GM23338 (cell line): Measurements from ENCODE around the gene MESP1. TPM values are rescaled to one million over a fixed set of nuclear protein-coding genes. Genes with fewer than 3 reads are reported as not detected.

Experiments used
- ATAC-seq: fragments of 200-7000 bp; cut with Tn5 transposase; 3 replicates; pipeline ENCODE4 v1.9.1; 2020
- DNase-seq: peaks from one replicate; pipeline ENCODE4 v3.0.0-alpha.2; 2015; ENCODE audit warnings: low spot score
- H2AFZ ChIP-seq: fragments of 200-600 bp; sonication (generic); 2 replicates; pipeline ENCODE4 v1.8.0; 2016; ENCODE audit warnings: antibody characterized with exemption, mild to moderate bottlenecking, moderate library complexity
- H3F3A ChIP-seq: fragments of 200-600 bp; sonication (generic); replicated peaks from 2 replicates; pipeline ENCODE4 v1.8.0; 2017; ENCODE audit warnings: antibody characterized with exemption, mixed run types, low read depth
- H3K27ac ChIP-seq: fragments of 200-600 bp; sonication (generic); 2 replicates; pipeline ENCODE4 v1.6.1; 2016; ENCODE audit warnings: low read depth
- H3K27me3 ChIP-seq: fragments of 200-600 bp; sonication (generic); 2 replicates; pipeline ENCODE4 v1.8.0; 2016; ENCODE audit warnings: mild to moderate bottlenecking, mixed run types, moderate library complexity; ENCODE audit not compliant: insufficient read depth
- H3K36me3 ChIP-seq: fragments of 200-600 bp; sonication (generic); 2 replicates; pipeline ENCODE4 v1.8.0; 2016; ENCODE audit warnings: mild to moderate bottlenecking; ENCODE audit not compliant: insufficient read depth
- H3K4me1 ChIP-seq: fragments of 200-600 bp; sonication (generic); 2 replicates; pipeline ENCODE4 v1.8.0; 2016; ENCODE audit warnings: mild to moderate bottlenecking, moderate library complexity; ENCODE audit not compliant: insufficient read depth
- H3K4me2 ChIP-seq: fragments of 200-600 bp; sonication (generic); 2 replicates; pipeline ENCODE4 v1.7.1; 2017; ENCODE audit warnings: mixed run types
- H3K4me3 ChIP-seq: fragments of 200-600 bp; sonication (generic); 2 replicates; pipeline ENCODE4 v1.6.1; 2016; ENCODE audit warnings: mixed run types
- H3K79me2 ChIP-seq: fragments of 200-600 bp; sonication (generic); replicated peaks from 2 replicates; pipeline ENCODE4 v1.8.0; 2017; ENCODE audit warnings: mild to moderate bottlenecking; ENCODE audit not compliant: insufficient read depth
- H3K9me2 ChIP-seq: fragments of 200-600 bp; sonication (generic); 2 replicates; pipeline ENCODE4 v1.8.0; 2017; ENCODE audit not compliant: insufficient read depth
- H4K20me1 ChIP-seq: fragments of 200-600 bp; sonication (generic); replicated peaks from 2 replicates; pipeline ENCODE4 v1.8.0; 2017; ENCODE audit warnings: mild to moderate bottlenecking; ENCODE audit not compliant: insufficient read depth
- H3K27ac Mint-ChIP-seq: 2 replicates; pipeline ENCODE4 v1.8.0; 2020; ENCODE audit warnings: inconsistent platforms, mild to moderate bottlenecking, moderate library complexity, mixed read lengths
- H3K27me3 Mint-ChIP-seq: 3 replicates; pipeline ENCODE4 v1.8.0; 2022; ENCODE audit warnings: low read depth, mild to moderate bottlenecking, moderate library complexity, mixed read lengths, inconsistent platforms; ENCODE audit not compliant: insufficient read depth, poor library complexity
- H3K36me3 Mint-ChIP-seq: 3 replicates; pipeline ENCODE4 v1.8.0; 2021; ENCODE audit warnings: low read depth, mild to moderate bottlenecking, inconsistent platforms, moderate library complexity, mixed read lengths
- H3K4me1 Mint-ChIP-seq: 3 replicates; pipeline ENCODE4 v1.8.0; 2020; ENCODE audit warnings: mild to moderate bottlenecking, inconsistent platforms, mixed read lengths
- H3K4me3 Mint-ChIP-seq: 3 replicates; pipeline ENCODE4 v1.8.0; 2021; ENCODE audit warnings: moderate library complexity, mild to moderate bottlenecking, inconsistent platforms, mixed read lengths
- H3K9me3 Mint-ChIP-seq: 3 replicates; pipeline ENCODE4 v1.8.0; 2020; ENCODE audit warnings: moderate library complexity, mild to moderate bottlenecking, inconsistent platforms, mixed read lengths
- CTCF ChIP-seq, 2 experiments: fragments of 200-600 bp in 1 of 2; sonication (generic) in 1 of 2; conservative IDR thresholded peaks; 2 replicates each; pipeline versions ENCODE4 v1.5.1 to v1.6.1; 2016 to 2017; ENCODE audit warnings: antibody characterized with exemption in 2 of 2, low read depth in 2 of 2, mild to moderate bottlenecking in 2 of 2, moderate library complexity in 1 of 2
- ETS1 ChIP-seq: IDR thresholded peaks from 2 replicates; pipeline ENCODE4 v1.6.1; 2016; ENCODE audit warnings: antibody characterized with exemption
- EZH2 ChIP-seq: fragments of 200-600 bp; sonication (generic); IDR thresholded peaks from one replicate; pipeline ENCODE4 v1.8.0; 2017; ENCODE audit warnings: antibody characterized with exemption, mild to moderate bottlenecking, low read depth; ENCODE audit not compliant: unreplicated experiment
- EZH2phosphoT487 ChIP-seq: fragments of 200-600 bp; sonication (generic); IDR thresholded peaks from one replicate; pipeline ENCODE4 v1.8.1; 2018; ENCODE audit warnings: antibody characterized with exemption; ENCODE audit not compliant: unreplicated experiment
- JUNB ChIP-seq: IDR thresholded peaks from one replicate; pipeline ENCODE4 v1.6.1; 2016; ENCODE audit warnings: antibody characterized with exemption; ENCODE audit not compliant: unreplicated experiment
- NANOG ChIP-seq: IDR thresholded peaks from 2 replicates; pipeline ENCODE4 v1.6.1; 2016; ENCODE audit warnings: antibody characterized with exemption, borderline replicate concordance
- REST ChIP-seq: IDR thresholded peaks from one replicate; pipeline ENCODE4 v1.6.1; 2018; ENCODE audit warnings: antibody characterized with exemption; ENCODE audit not compliant: unreplicated experiment
- ZNF114 ChIP-seq: fragments of 250-450 bp; sonication (Bioruptor Pico); IDR thresholded peaks from 2 replicates; pipeline ENCODE4 v1.5.0; 2020; ENCODE audit warnings: mild to moderate bottlenecking, moderate library complexity
- polyA plus RNA-seq: library from polyadenylated mRNA; unstranded; fragments of >200 nt; fragmentation: Nextera tagmentation; extraction: Ambion mirVana; gene quantifications from 2 replicates; pipeline ENCODE4 v1.2.1, GENCODE V29; 2016
- total RNA-seq: library from RNA; depleted of rRNA; stranded (reverse); fragments of >200 nt; shearing (Covaris generic); gene quantifications from 2 replicates; pipeline ENCODE4 v1.2.3, GENCODE V29; 2014

The MESP1 gene
- total and polyA plus RNA-seq, 2 experiments from 2014 or later: 0.21 to 0.91 TPM

GRCh38 chr15:89758981-89759380, 7.9 kb upstream of the MESP1 start:
- Mint-ChIP-seq H3K4me3 (no peak overlapping the region), H3K9me3 (no peaks in the 10 kb centered on the region), H3K27ac (no peak overlapping the region), H3K27me3 (peaks cover 16% of the 10 kb centered on the region), H3K4me1 (peaks cover 13% of the 10 kb centered on the region), H3K36me3 (no peaks in the 10 kb centered on the region)
- ATAC-seq (no peak), DNase-seq (no peak)
- no peaks in the 10 kb centered on the region for H3F3A ChIP-seq
- no peak overlapping the region for H3K27ac ChIP-seq
- no peaks in the 10 kb centered on the region for H3K9me2 ChIP-seq
- peaks cover 7% of the 10 kb centered on the region; the same call in 1 of the 2 replicates for H3K4me1 ChIP-seq
- H3K4me2 ChIP-seq: no peak overlapping the region
- no peak overlapping the region for H3K4me3 ChIP-seq
- no peak overlapping the region for H2AFZ ChIP-seq
- no peaks in the 10 kb centered on the region for H3K36me3 ChIP-seq
- no peaks in the 10 kb centered on the region for H4K20me1 ChIP-seq
- H3K79me2 ChIP-seq: no peaks in the 10 kb centered on the region
- 0 out of 2 replicates have a peak, but pooled peaks cover 5% of the 10 kb centered on the region for H3K27me3 ChIP-seq
- no peak for TF ChIP-seq ETS1
- no peak for TF ChIP-seq JUNB

- no peak overlapping the region for H2AFZ ChIP-seq
- H4K20me1 ChIP-seq: no peaks in the 10 kb centered on the region
- DNase-seq (no peak), ATAC-seq (no peak)
- peaks cover 13% of the 10 kb centered on the region for H3K4me1 Mint-ChIP-seq
- H3K27me3 ChIP-seq: peaks cover 8% of the 10 kb centered on the region
- no peak overlapping the region for H3K4me3 ChIP-seq
- no peaks in the 10 kb centered on the region for H3K36me3 ChIP-seq
- no peaks in the 10 kb centered on the region for H3K9me2 ChIP-seq
- H3K27ac ChIP-seq: no peak overlapping the region
- no peaks in the 10 kb centered on the region for H3K79me2 ChIP-seq
- H3K27ac Mint-ChIP-seq: no peak overlapping the region
- H3K9me3 Mint-ChIP-seq: no peaks in the 10 kb centered on the region
- no peak overlapping the region for H3K4me2 ChIP-seq
- no peak overlapping the region for H3K4me3 Mint-ChIP-seq
- peaks cover 7% of the 10 kb centered on the region; the same call in 1 of the 2 replicates for H3K4me1 ChIP-seq
- H3K27me3 Mint-ChIP-seq: peaks cover 16% of the 10 kb centered on the region
- H3K36me3 Mint-ChIP-seq: no peaks in the 10 kb centered on the region
- H3F3A ChIP-seq: no peaks in the 10 kb centered on the region
- TF ChIP-seq JUNB: no peak
- no peak for TF ChIP-seq EZH2phosphoT487
- TF ChIP-seq ZNF114 (CRISPR knock-in tag): no peak
- TF ChIP-seq CTCF (conservative IDR thresholded peaks at IDR 0.05; ENCODE audit: low read depth in 2 of 2): no peak
- TF ChIP-seq REST: no peak
- no peak for TF ChIP-seq EZH2
- TF ChIP-seq NANOG: no peak
- TF ChIP-seq ETS1: no peak
Observed at GRCh38 chr15:89758283-89758682, 7.2 kb upstream of the MESP1 start.
